Measurements from ENCODE around the gene CCDC171.

- TF ChIP-seq CTCF (conservative IDR thresholded peaks at IDR 0.05; ENCODE audit: low read length) (no peak), EZH2phosphoT487 (IDR thresholded peaks at IDR 0.05; ENCODE audit: borderline replicate concordance, low read depth, low read length) (no peak)
Observed at GRCh38 chr9:15901572-15901971, 348.7 kb downstream of the CCDC171 start.
